Stimulated activated CD4-positive, alpha-beta T cell treated with anti-CD3 and anti-CD28 coated beads, Interleukin-2, amount 100 ng/mL, for 48 hours (primary cell): ENCODE measurements around the gene MDC1.
"Not testable (repeated sequence)": the region's sequence is repeated elsewhere in the genome, so short reads cannot be mapped to it uniquely, and the experiment has no call there.

Source experiments
- DNase-seq, 2 donors: peaks; one replicate each; pipeline ENCODE4 v3.0.0-alpha.2; 2020

MDC1 gene

GRCh38 chr6:30678964-30679726 is 37.9 kb downstream of the MDC1 start:
- peak; percentile 94 to 96 for DNase-seq

GRCh38 chr6:30676660-30677285 is 40.3 kb downstream of the MDC1 start:
- DNase-seq = no peak

- peak; percentile 86 to 93 for DNase-seq
Observed at GRCh38 chr6:30672445-30673253, 44.4 kb downstream of the MDC1 start, which contains the start of gene DHX16. Gene DHX16, minus strand, starts transcription at chr6:30673006. Its CDS starts 165 bp downstream, at chr6:30672841.

- DNase-seq = no peak
Observed at GRCh38 chr6:30670760-30671527, 46.1 kb downstream of the MDC1 start.

- DNase-seq = not testable (repeated sequence)
Observed at GRCh38 chr6:30666300-30666699, 50.8 kb downstream of the MDC1 start.

GRCh38 chr6:30664994-30665767 is 51.9 kb downstream of the MDC1 start:
- no peak for DNase-seq

GRCh38 chr6:30657922-30658321 is 59.2 kb downstream of the MDC1 start:
- not testable (repeated sequence) for DNase-seq

- DNase-seq = no peak
Observed at GRCh38 chr6:30657454-30657853, 59.6 kb downstream of the MDC1 start.

- no peak for DNase-seq
Observed at GRCh38 chr6:30656513-30656912, 60.6 kb downstream of the MDC1 start.

GRCh38 chr6:30655743-30656094 is 61.4 kb downstream of the MDC1 start:
- DNase-seq = no peak

- DNase-seq = no peak
Observed at GRCh38 chr6:30654798-30655742, 62.0 kb downstream of the MDC1 start.

- DNase-seq = no peak
Observed at GRCh38 chr6:30651143-30651542, 65.9 kb downstream of the MDC1 start.
